HG03039 (cell line): ENCODE data around the gene HAPSTR1.
"Not testable (repeated sequence)": the region's sequence is repeated elsewhere in the genome, so short reads cannot be mapped to it uniquely, and the experiment has no call there.

Source experiments
- ATAC-seq: cut with Tn5 transposase; IDR thresholded peaks from one replicate; pipeline ENCODE4 v1.9.1; 2021; ENCODE audit warnings: mild to moderate bottlenecking, moderate library complexity; ENCODE audit not compliant: unreplicated experiment

HAPSTR1 gene

GRCh38 chr16:9090960-9091866 lies at the start of gene HAPSTR1:
Gene HAPSTR1, plus strand, starts transcription at chr16:9091644. Its CDS starts 401 bp downstream, at chr16:9092045.
- peak; percentile 86 for ATAC-seq

GRCh38 chr16:9042533-9042932 lies 48.9 kb upstream of the HAPSTR1 start:
- ATAC-seq, result no peak

- ATAC-seq, result no peak
These were observed 48.3 kb upstream of the HAPSTR1 start for GRCh38 chr16:9042964-9043680.

- ATAC-seq, result not testable (repeated sequence)
These were observed 45.9 kb upstream of the HAPSTR1 start for GRCh38 chr16:9045562-9045961.

- no peak for ATAC-seq
These were observed 44.8 kb upstream of the HAPSTR1 start for GRCh38 chr16:9046667-9047055.

GRCh38 chr16:9047689-9048301 lies 43.6 kb upstream of the HAPSTR1 start:
- ATAC-seq, result peak; percentile 91

GRCh38 chr16:9048302-9048700 lies 43.1 kb upstream of the HAPSTR1 start:
- ATAC-seq, result no peak

GRCh38 chr16:9049241-9049640 lies 42.2 kb upstream of the HAPSTR1 start:
- ATAC-seq, result no peak

- no peak for ATAC-seq
These were observed 41.2 kb upstream of the HAPSTR1 start for GRCh38 chr16:9050102-9050830.

- ATAC-seq, result no peak
These were observed 38.3 kb upstream of the HAPSTR1 start for GRCh38 chr16:9053006-9053601.

- no peak for ATAC-seq
These were observed 37.0 kb upstream of the HAPSTR1 start for GRCh38 chr16:9054460-9054859.

GRCh38 chr16:9055115-9055514 lies 36.3 kb upstream of the HAPSTR1 start:
- ATAC-seq, result no peak

- no peak for ATAC-seq
These were observed 35.8 kb upstream of the HAPSTR1 start for GRCh38 chr16:9055661-9056060.

- ATAC-seq, result no peak
These were observed 35.4 kb upstream of the HAPSTR1 start for GRCh38 chr16:9056061-9056460.

- ATAC-seq, result no peak
These were observed 33.2 kb upstream of the HAPSTR1 start for GRCh38 chr16:9058211-9058610.

- ATAC-seq, result no peak
These were observed 31.2 kb upstream of the HAPSTR1 start for GRCh38 chr16:9060225-9060624.

GRCh38 chr16:9061358-9061813 lies 30.1 kb upstream of the HAPSTR1 start:
- no peak for ATAC-seq

GRCh38 chr16:9062301-9062700 lies 29.1 kb upstream of the HAPSTR1 start:
- no peak for ATAC-seq

GRCh38 chr16:9065077-9065476 lies 26.4 kb upstream of the HAPSTR1 start:
- ATAC-seq, result no peak

GRCh38 chr16:9068886-9069285 lies 22.6 kb upstream of the HAPSTR1 start:
- ATAC-seq, result no peak
